PC-3 (cell line): ENCODE results near the gene FLRT1.

ENCODE experiments used
- EZH2 ChIP-seq: fragments of 300-600 bp; sonication (generic); IDR thresholded peaks from one replicate; pipeline ENCODE4 v1.6.1; 2017; ENCODE audit warnings: antibody characterized with exemption, mild to moderate bottlenecking, low read length; ENCODE audit not compliant: unreplicated experiment
- EZH2phosphoT487 ChIP-seq: fragments of 300-600 bp; sonication (generic); IDR thresholded peaks from 2 replicates; pipeline ENCODE4 v1.6.1; 2018; ENCODE audit warnings: mild to moderate bottlenecking, antibody characterized with exemption, low read length, borderline replicate concordance
- TF ChIP-seq, protein P1 (sequence below): fragments of 300-600 bp; sonication (generic); conservative IDR thresholded peaks from 2 replicates; pipeline ENCODE4 v1.5.1; 2017; ENCODE audit warnings: antibody characterized with exemption, low read depth, mild to moderate bottlenecking, low read length

- no peak for TF ChIP-seq EZH2phosphoT487
- TF ChIP-seq, protein P1, sequence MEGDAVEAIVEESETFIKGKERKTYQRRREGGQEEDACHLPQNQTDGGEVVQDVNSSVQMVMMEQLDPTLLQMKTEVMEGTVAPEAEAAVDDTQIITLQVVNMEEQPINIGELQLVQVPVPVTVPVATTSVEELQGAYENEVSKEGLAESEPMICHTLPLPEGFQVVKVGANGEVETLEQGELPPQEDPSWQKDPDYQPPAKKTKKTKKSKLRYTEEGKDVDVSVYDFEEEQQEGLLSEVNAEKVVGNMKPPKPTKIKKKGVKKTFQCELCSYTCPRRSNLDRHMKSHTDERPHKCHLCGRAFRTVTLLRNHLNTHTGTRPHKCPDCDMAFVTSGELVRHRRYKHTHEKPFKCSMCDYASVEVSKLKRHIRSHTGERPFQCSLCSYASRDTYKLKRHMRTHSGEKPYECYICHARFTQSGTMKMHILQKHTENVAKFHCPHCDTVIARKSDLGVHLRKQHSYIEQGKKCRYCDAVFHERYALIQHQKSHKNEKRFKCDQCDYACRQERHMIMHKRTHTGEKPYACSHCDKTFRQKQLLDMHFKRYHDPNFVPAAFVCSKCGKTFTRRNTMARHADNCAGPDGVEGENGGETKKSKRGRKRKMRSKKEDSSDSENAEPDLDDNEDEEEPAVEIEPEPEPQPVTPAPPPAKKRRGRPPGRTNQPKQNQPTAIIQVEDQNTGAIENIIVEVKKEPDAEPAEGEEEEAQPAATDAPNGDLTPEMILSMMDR, result no peak
- TF ChIP-seq EZH2, result no peak
Measured at GRCh38 chr11:64080390-64080789, 44.7 kb downstream of the FLRT1 start.
